ENCODE measurements around the gene MAPK10. TPM values are rescaled to one million over a fixed set of nuclear protein-coding genes. Genes with fewer than 3 reads are reported as not detected.

The MAPK10 gene
- 1 to 10 TPM in 1 of 4 donors, under 1 TPM in 2, not detected in 1; 0.15 to 1.5 (median 0.35) TPM for total RNA-seq

DNA sequence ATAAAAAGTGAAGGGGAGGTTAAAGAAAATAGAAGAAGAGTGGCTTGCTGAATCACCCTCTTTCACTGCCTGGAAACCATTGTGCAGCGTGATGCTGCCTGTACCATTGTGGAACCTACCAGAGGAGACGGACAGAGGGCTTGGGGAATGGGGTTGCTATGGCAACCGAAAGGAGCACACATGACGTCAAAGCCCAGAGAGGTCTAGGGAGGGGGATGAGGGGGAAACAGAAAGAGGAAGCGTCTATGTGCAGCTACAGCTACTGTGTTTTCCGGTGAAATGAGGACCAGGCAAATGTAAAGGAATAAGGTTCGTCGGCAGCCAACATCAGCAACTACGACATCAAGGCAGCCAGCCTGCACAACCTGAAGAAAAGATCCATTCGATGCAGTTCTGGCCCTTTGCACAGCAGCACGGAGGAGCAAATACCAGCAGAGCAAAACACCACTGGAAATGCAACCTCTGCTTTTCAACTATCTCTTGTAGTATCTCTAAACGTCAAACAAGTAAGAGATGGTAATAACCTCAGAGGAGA lies at the start of gene MAPK10:
Gene MAPK10, minus strand, starts transcription at position 110 of the 535 bp plus-strand sequence.
- no peaks in the 10 kb centered on the region for H3K27me3 ChIP-seq
- no peaks in the 10 kb centered on the region for H3K36me3 ChIP-seq
- H3K4me1 ChIP-seq, result peaks cover 0 to 9% of the 10 kb centered on the region in 2 donors
- H3K9me3 ChIP-seq, result no peaks in the 10 kb centered on the region
- H3K4me3 ChIP-seq, result peak within 1 kb of the TSS; percentile 6 to 20 (median 18)
- peak; percentile 5 to 30 for DNase-seq
- TF ChIP-seq, protein P1, sequence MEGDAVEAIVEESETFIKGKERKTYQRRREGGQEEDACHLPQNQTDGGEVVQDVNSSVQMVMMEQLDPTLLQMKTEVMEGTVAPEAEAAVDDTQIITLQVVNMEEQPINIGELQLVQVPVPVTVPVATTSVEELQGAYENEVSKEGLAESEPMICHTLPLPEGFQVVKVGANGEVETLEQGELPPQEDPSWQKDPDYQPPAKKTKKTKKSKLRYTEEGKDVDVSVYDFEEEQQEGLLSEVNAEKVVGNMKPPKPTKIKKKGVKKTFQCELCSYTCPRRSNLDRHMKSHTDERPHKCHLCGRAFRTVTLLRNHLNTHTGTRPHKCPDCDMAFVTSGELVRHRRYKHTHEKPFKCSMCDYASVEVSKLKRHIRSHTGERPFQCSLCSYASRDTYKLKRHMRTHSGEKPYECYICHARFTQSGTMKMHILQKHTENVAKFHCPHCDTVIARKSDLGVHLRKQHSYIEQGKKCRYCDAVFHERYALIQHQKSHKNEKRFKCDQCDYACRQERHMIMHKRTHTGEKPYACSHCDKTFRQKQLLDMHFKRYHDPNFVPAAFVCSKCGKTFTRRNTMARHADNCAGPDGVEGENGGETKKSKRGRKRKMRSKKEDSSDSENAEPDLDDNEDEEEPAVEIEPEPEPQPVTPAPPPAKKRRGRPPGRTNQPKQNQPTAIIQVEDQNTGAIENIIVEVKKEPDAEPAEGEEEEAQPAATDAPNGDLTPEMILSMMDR (IDR thresholded peaks at IDR 0.05 in 4 of 5, conservative IDR thresholded peaks at IDR 0.05 in 1 of 5), result no peak
- no peak for TF ChIP-seq POLR2A (IDR thresholded peaks at IDR 0.05)
- intact Hi-C loops (cut with DNase I; ENCODE audit: low total_unique reads), result no loop called here
- in situ Hi-C loops (cut with MboI; ENCODE audit: low sequenced_read_pairs in 4 of 4), result no loop called here
- H3K27ac ChIP-seq, result no peak within 1 kb of the TSS
- ATAC-seq, result peak; percentile 45 to 64

DNA sequence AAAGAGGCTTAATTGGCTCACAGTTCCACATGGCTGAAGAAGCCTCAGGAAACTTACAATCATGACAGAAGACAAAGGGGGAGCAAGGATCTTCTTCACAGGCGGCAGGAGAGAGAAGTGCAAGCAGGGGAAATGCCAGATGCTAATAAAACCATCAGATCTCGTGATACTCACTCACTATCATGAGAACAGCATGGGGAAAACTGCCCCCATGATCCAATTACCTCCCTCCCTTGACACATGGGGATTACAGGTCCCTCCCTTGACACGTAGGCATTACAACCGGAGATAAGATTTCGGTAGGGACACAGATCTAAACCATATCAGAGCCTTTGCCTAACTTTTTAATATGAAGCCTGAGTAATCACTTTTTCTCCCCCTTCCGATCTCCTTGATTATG lies 43.7 kb upstream of the MAPK10 start:
- no peaks in the 10 kb centered on the region for H3K36me3 ChIP-seq
- TF ChIP-seq POLR2A (IDR thresholded peaks at IDR 0.05), result no peak
- TF ChIP-seq, protein P1 (IDR thresholded peaks at IDR 0.05 in 4 of 5, conservative IDR thresholded peaks at IDR 0.05 in 1 of 5), result no peak
- H3K4me1 ChIP-seq, result no peaks in the 10 kb centered on the region
- H3K9me3 ChIP-seq, result no peaks in the 10 kb centered on the region
- no peaks in the 10 kb centered on the region for H3K27me3 ChIP-seq
- no peak overlapping the region for H3K4me3 ChIP-seq
- H3K27ac ChIP-seq, result no peak overlapping the region
- in situ Hi-C loops (cut with MboI; ENCODE audit: low sequenced_read_pairs in 4 of 4), result no loop called here
- DNase-seq, result no peak
- ATAC-seq, result no peak
- intact Hi-C loops (cut with DNase I; ENCODE audit: low total_unique reads), result no loop called here

DNA sequence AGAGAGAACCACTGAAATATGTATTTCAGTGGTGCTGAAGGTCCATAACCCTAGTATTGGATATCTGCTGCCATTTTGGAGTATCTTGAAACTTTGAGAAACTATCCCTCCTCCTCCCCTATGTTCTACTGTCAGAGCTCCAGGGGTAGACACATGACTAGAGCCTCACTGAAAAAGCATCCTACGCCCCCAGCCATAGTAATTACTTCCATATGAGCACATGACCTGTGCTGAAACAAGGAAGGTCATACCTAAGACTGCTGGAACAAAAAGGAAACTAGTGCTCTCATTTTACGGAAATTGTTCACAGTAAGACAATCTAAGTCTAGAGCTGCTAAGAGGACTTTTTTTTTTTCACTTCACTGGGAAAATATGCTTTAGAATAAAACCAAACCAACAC lies 42.0 kb upstream of the MAPK10 start:
- no peak for DNase-seq
- Histone ChIP-seq H3K4me3 (no peak overlapping the region), H3K27ac (no peak overlapping the region), H3K27me3 (no peaks in the 10 kb centered on the region), H3K9me3 (no peaks in the 10 kb centered on the region), H3K4me1 (no peaks in the 10 kb centered on the region), H3K36me3 (no peaks in the 10 kb centered on the region)
- ATAC-seq, result no peak
- intact Hi-C loops (cut with DNase I; ENCODE audit: low total_unique reads) (no loop called here), in situ Hi-C loops (cut with MboI; ENCODE audit: low sequenced_read_pairs in 4 of 4) (no loop called here)
- TF ChIP-seq, protein P1 (IDR thresholded peaks at IDR 0.05 in 4 of 5, conservative IDR thresholded peaks at IDR 0.05 in 1 of 5), result no peak
- no peak for TF ChIP-seq POLR2A (IDR thresholded peaks at IDR 0.05)

DNA sequence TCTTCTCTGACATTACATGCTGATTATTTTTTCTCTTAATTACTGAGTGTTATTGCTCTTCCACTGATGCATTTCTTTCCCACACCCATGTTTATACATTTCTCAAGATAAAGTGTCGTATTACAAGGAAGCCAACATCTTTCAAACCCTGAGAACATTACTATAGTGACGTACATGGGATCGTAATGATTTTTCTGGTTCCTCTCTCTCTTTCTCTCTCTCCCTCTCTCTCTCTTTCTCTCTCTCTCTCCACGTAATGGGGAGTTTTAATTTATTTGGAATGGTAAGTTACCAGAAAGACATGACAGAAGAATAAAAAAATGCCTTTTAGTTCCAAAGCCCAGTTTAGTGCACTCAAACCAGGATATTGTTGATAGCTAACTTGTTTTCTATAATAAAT lies 40.4 kb upstream of the MAPK10 start:
- Histone ChIP-seq H3K27ac (no peak overlapping the region), H3K4me3 (no peak overlapping the region), H3K27me3 (no peaks in the 10 kb centered on the region), H3K36me3 (no peaks in the 10 kb centered on the region), H3K4me1 (no peaks in the 10 kb centered on the region), H3K9me3 (no peaks in the 10 kb centered on the region)
- DNase-seq, result no peak
- intact Hi-C loops (cut with DNase I; ENCODE audit: low total_unique reads), result no loop called here
- no peak for ATAC-seq
- in situ Hi-C loops (cut with MboI; ENCODE audit: low sequenced_read_pairs in 4 of 4), result no loop called here
- no peak for TF ChIP-seq POLR2A (IDR thresholded peaks at IDR 0.05)
- TF ChIP-seq, protein P1 (IDR thresholded peaks at IDR 0.05 in 4 of 5, conservative IDR thresholded peaks at IDR 0.05 in 1 of 5), result no peak

DNA sequence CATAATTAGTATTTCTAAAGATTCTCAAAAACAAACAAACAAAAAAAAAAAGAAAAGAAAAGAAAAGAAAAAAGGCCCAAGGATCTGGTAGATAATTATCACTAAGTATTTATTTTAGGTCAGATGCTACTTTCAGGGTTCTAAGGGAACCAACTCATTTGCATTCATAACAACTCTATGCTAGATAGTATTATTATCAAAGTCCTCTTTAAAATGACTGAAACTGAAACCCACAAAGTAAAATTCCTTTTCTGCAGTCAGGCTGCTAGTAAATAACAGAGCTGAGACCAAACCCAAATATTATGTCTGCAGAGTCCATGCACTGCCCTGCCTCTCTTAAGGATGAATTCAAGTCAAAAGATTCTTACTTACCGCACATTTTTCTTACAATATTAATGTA lies 38.3 kb upstream of the MAPK10 start:
- no peak for ATAC-seq
- no peaks in the 10 kb centered on the region for H3K9me3 ChIP-seq
- in situ Hi-C loops (cut with MboI; ENCODE audit: low sequenced_read_pairs in 4 of 4) (no loop called here), intact Hi-C loops (cut with DNase I; ENCODE audit: low total_unique reads) (no loop called here)
- DNase-seq, result no peak
- no peak for TF ChIP-seq POLR2A (IDR thresholded peaks at IDR 0.05)
- TF ChIP-seq, protein P1 (IDR thresholded peaks at IDR 0.05 in 4 of 5, conservative IDR thresholded peaks at IDR 0.05 in 1 of 5), result no peak
- no peak overlapping the region for H3K27ac ChIP-seq
- H3K4me1 ChIP-seq, result no peaks in the 10 kb centered on the region
- no peaks in the 10 kb centered on the region for H3K36me3 ChIP-seq
- H3K4me3 ChIP-seq, result no peak overlapping the region
- no peaks in the 10 kb centered on the region for H3K27me3 ChIP-seq
